WTC11 (cell line): ENCODE data around the gene PKP3. TPM values are rescaled to one million over a fixed set of nuclear protein-coding genes. Genes with fewer than 3 reads are reported as not detected.

Experiments used
- ATAC-seq: fragments of 200-7000 bp; cut with Tn5 transposase; 2 replicates; pipeline ENCODE4 v1.10.0; 2021; ENCODE audit warnings: mild to moderate bottlenecking, moderate library complexity
- CTCF ChIA-PET: fragments of 300-600 bp; sonication (Branson Sonifier 250); formaldehyde crosslinking; loops from one replicate; lab custom pipeline; 2021; ENCODE audit warnings: antibody characterized with exemption; lab: Charles Lee
- POLR2A ChIA-PET: fragments of 350-600 bp; sonication (Branson Sonifier 250); formaldehyde crosslinking; loops from one replicate; lab custom pipeline; 2021; ENCODE audit warnings: antibody characterized with exemption; lab: Charles Lee
- DNase-seq: peaks from one replicate; pipeline ENCODE4 v3.0.0; 2021; ENCODE audit warnings: low spot score
- H3K27ac Mint-ChIP-seq: 2 replicates; pipeline ENCODE4 v1.8.0; 2021; ENCODE audit warnings: mixed read lengths
- H3K27me3 Mint-ChIP-seq: 2 replicates; pipeline ENCODE4 v1.8.0; 2021; ENCODE audit warnings: low read depth, mild to moderate bottlenecking, moderate library complexity, mixed read lengths
- H3K36me3 Mint-ChIP-seq: 2 replicates; pipeline ENCODE4 v1.8.0; 2021; ENCODE audit warnings: mixed read lengths
- H3K4me1 Mint-ChIP-seq: 2 replicates; pipeline ENCODE4 v1.8.0; 2022; ENCODE audit warnings: mixed read lengths
- H3K4me3 Mint-ChIP-seq: 2 replicates; pipeline ENCODE4 v1.8.0; 2021; ENCODE audit warnings: mild to moderate bottlenecking, moderate library complexity, mixed read lengths
- H3K9me3 Mint-ChIP-seq: 2 replicates; pipeline ENCODE4 v1.8.0; 2021; ENCODE audit warnings: mixed read lengths
- ATF1 ChIP-seq: sonication (generic); formaldehyde crosslinking; IDR thresholded peaks from 2 replicates; pipeline ENCODE4 v1.8.1; 2023; ENCODE audit warnings: mild to moderate bottlenecking, moderate library complexity, missing genetic modification reagents
- FOXJ3 ChIP-seq: sonication (generic); formaldehyde crosslinking; IDR thresholded peaks from 2 replicates; pipeline ENCODE4 v1.9.0; 2021; ENCODE audit warnings: missing genetic modification reagents, mild to moderate bottlenecking, borderline replicate concordance
- FOXK1 ChIP-seq: sonication (generic); formaldehyde crosslinking; IDR thresholded peaks from 2 replicates; pipeline ENCODE4 v1.8.0; 2022; ENCODE audit warnings: mild to moderate bottlenecking, moderate library complexity, missing genetic modification reagents
- MXD4 ChIP-seq: fragments of 250-450 bp; sonication (Bioruptor Pico); IDR thresholded peaks from 2 replicates; pipeline ENCODE4 v1.8.0; 2021; ENCODE audit warnings: mild to moderate bottlenecking, moderate library complexity, borderline replicate concordance
- NFYB ChIP-seq: sonication (generic); formaldehyde crosslinking; conservative IDR thresholded peaks from 2 replicates; pipeline ENCODE4 v1.8.0; 2022; ENCODE audit warnings: low read depth, missing genetic modification reagents
- NR1H2 ChIP-seq: sonication (generic); formaldehyde crosslinking; IDR thresholded peaks from 2 replicates; pipeline ENCODE4 v1.9.0; 2021; ENCODE audit warnings: mild to moderate bottlenecking, moderate library complexity, missing genetic modification reagents
- NR2C2 ChIP-seq: sonication (generic); formaldehyde crosslinking; IDR thresholded peaks from 2 replicates; pipeline ENCODE4 v1.8.0; 2022; ENCODE audit warnings: mild to moderate bottlenecking, missing genetic modification reagents
- OVOL2 ChIP-seq: fragments of 250-450 bp; sonication (Bioruptor Pico); IDR thresholded peaks from 2 replicates; pipeline ENCODE4 v1.9.0; 2021; ENCODE audit warnings: mild to moderate bottlenecking, borderline replicate concordance
- RELA ChIP-seq: sonication (generic); formaldehyde crosslinking; IDR thresholded peaks from 2 replicates; pipeline ENCODE4 v1.8.1; 2022; ENCODE audit warnings: missing genetic modification reagents, mild to moderate bottlenecking, borderline replicate concordance
- SOX15 ChIP-seq: fragments of 250-450 bp; sonication (Bioruptor Pico); IDR thresholded peaks from 2 replicates; pipeline ENCODE4 v1.9.0; 2021; ENCODE audit warnings: mild to moderate bottlenecking
- SP1 ChIP-seq: sonication (generic); formaldehyde crosslinking; conservative IDR thresholded peaks from 2 replicates; pipeline ENCODE4 v1.8.1; 2022; ENCODE audit warnings: missing genetic modification reagents
- TP53 ChIP-seq: sonication (generic); formaldehyde crosslinking; IDR thresholded peaks from 2 replicates; pipeline ENCODE4 v1.8.1; 2023; ENCODE audit warnings: mild to moderate bottlenecking, missing genetic modification reagents
- ZBTB21 ChIP-seq: sonication (generic); formaldehyde crosslinking; IDR thresholded peaks from 2 replicates; pipeline ENCODE4 v1.8.1; 2023; ENCODE audit warnings: mild to moderate bottlenecking, missing genetic modification reagents, borderline replicate concordance
- ZNF232 ChIP-seq: sonication (generic); formaldehyde crosslinking; IDR thresholded peaks from 2 replicates; pipeline ENCODE4 v1.8.0; 2022; ENCODE audit warnings: mild to moderate bottlenecking, missing genetic modification reagents
- ZNF263 ChIP-seq: sonication (generic); formaldehyde crosslinking; IDR thresholded peaks from 2 replicates; pipeline ENCODE4 v1.8.1; 2022; ENCODE audit warnings: low read depth, mild to moderate bottlenecking, moderate library complexity, missing genetic modification reagents
- ZNF396 ChIP-seq: fragments of 250-450 bp; sonication (Bioruptor Pico); IDR thresholded peaks from 2 replicates; pipeline ENCODE4 v1.8.0; 2021; ENCODE audit warnings: mild to moderate bottlenecking, moderate library complexity, borderline replicate concordance
- ZNF423 ChIP-seq: fragments of 250-450 bp; sonication (Bioruptor Pico); IDR thresholded peaks from 2 replicates; pipeline ENCODE4 v2.1.2; 2022; ENCODE audit warnings: mild to moderate bottlenecking, moderate library complexity
- ZNF671 ChIP-seq: fragments of 250-450 bp; sonication (Bioruptor Pico); IDR thresholded peaks from 2 replicates; pipeline ENCODE4 v1.8.0; 2021; ENCODE audit warnings: mild to moderate bottlenecking
- total RNA-seq: library from RNA; stranded (reverse); gene quantifications from 3 replicates; pipeline ENCODE4 v1.2.3, GENCODE V29; 2021
- TF ChIP-seq, protein P1 (sequence below): fragments of 250-450 bp; sonication (Bioruptor Pico); IDR thresholded peaks from 2 replicates; pipeline ENCODE4 v2.1.2; 2022; ENCODE audit warnings: mild to moderate bottlenecking, moderate library complexity
- TF ChIP-seq, protein P2 (sequence below): sonication (generic); formaldehyde crosslinking; IDR thresholded peaks from 2 replicates; pipeline ENCODE4 v1.8.1; 2022; ENCODE audit warnings: low read depth, missing genetic modification reagents, borderline replicate concordance
- TF ChIP-seq, protein P3 (sequence below): sonication (generic); formaldehyde crosslinking; IDR thresholded peaks from 2 replicates; pipeline ENCODE4 v1.8.0; 2022; ENCODE audit warnings: mild to moderate bottlenecking, missing genetic modification reagents
- TF ChIP-seq, protein P4 (sequence below): sonication (generic); formaldehyde crosslinking; IDR thresholded peaks from 2 replicates; pipeline ENCODE4 v1.8.0; 2022; ENCODE audit warnings: mild to moderate bottlenecking, missing genetic modification reagents
- TF ChIP-seq, protein P5 (sequence below): fragments of 250-450 bp; sonication (Bioruptor Pico); IDR thresholded peaks from 2 replicates; pipeline ENCODE4 v1.9.0; 2021; ENCODE audit warnings: mild to moderate bottlenecking
- TF ChIP-seq, protein P6 (sequence below): sonication (generic); formaldehyde crosslinking; IDR thresholded peaks from 2 replicates; pipeline ENCODE4 v1.8.0; 2023; ENCODE audit warnings: missing genetic modification reagents, mild to moderate bottlenecking, borderline replicate concordance
- TF ChIP-seq, protein P7 (sequence below): sonication (generic); formaldehyde crosslinking; IDR thresholded peaks from 2 replicates; pipeline ENCODE4 v1.8.1; 2022; ENCODE audit warnings: mild to moderate bottlenecking, missing genetic modification reagents, moderate library complexity, borderline replicate concordance

Gene PKP3
- total RNA-seq, 1 experiment from 2014 or later: 17.3 TPM

DNA sequence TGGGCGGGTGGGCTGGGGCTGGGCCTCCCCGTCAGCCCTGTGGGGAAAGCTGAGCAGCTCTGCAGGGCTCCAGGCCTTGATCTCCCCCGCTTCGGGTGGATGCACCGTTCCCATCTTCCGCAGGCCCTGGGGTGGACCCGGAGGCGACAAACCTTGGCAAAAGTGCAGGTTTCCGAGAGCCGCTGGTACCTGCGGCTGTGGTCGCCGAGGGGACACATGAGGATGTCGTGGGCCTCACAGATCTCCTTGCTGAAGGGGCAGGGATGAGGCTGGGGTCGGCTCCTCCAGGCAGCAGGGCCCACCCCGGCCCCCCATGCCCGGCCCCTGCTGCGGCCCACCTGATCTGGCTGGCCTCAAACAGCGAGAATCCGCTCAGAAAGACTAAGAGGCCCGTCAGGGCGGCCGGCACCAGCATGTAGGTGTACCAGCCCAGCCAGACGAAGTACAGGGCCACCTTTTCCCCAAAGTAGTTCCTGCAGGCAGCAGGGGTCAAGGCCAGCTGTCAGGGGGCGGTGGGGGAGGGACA, 36.0 kb downstream of the PKP3 start:
- ATAC-seq (peak; percentile 40), DNase-seq (no peak)
- ChIA-PET POLR2A (no interaction called here), CTCF (interaction anchor here (1.0 to 1.4 kb wide), 2 partner anchors 18 to 180 kb away, joined by 3 to 4 read pairs; no protein-coding TSS in a partner anchor)
- no peak overlapping the region for H3K27ac Mint-ChIP-seq
- H3K9me3 Mint-ChIP-seq: no peaks in the 10 kb centered on the region
- TF ChIP-seq FOXJ3 (CRISPR knock-in tag): no peak
- TF ChIP-seq ZNF671 (CRISPR knock-in tag): no peak
- TF ChIP-seq OVOL2 (CRISPR knock-in tag): no peak
- TF ChIP-seq ATF1: no peak
- no peak for TF ChIP-seq NR1H2 (CRISPR knock-in tag)
- no peak for TF ChIP-seq NFYB (CRISPR knock-in tag)
- TF ChIP-seq, protein P1, sequence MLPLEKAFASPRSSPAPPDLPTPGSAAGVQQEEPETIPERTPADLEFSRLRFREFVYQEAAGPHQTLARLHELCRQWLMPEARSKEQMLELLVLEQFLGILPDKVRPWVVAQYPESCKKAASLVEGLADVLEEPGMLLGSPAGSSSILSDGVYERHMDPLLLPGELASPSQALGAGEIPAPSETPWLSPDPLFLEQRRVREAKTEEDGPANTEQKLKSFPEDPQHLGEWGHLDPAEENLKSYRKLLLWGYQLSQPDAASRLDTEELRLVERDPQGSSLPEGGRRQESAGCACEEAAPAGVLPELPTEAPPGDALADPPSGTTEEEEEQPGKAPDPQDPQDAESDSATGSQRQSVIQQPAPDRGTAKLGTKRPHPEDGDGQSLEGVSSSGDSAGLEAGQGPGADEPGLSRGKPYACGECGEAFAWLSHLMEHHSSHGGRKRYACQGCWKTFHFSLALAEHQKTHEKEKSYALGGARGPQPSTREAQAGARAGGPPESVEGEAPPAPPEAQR (CRISPR knock-in tag): no peak
- TF ChIP-seq NR2C2: no peak
- no peak for TF ChIP-seq MXD4
- no peak for TF ChIP-seq ZNF263 (CRISPR knock-in tag)
- no peak for TF ChIP-seq RELA (CRISPR knock-in tag)
- TF ChIP-seq ZBTB21 (CRISPR knock-in tag): no peak
- TF ChIP-seq, protein P2, sequence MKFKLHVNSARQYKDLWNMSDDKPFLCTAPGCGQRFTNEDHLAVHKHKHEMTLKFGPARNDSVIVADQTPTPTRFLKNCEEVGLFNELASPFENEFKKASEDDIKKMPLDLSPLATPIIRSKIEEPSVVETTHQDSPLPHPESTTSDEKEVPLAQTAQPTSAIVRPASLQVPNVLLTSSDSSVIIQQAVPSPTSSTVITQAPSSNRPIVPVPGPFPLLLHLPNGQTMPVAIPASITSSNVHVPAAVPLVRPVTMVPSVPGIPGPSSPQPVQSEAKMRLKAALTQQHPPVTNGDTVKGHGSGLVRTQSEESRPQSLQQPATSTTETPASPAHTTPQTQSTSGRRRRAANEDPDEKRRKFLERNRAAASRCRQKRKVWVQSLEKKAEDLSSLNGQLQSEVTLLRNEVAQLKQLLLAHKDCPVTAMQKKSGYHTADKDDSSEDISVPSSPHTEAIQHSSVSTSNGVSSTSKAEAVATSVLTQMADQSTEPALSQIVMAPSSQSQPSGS (CRISPR knock-in tag): no peak
- no peak for TF ChIP-seq ZNF396 (CRISPR knock-in tag)
- no peaks in the 10 kb centered on the region; the same call in 1 of the 2 replicates for H3K36me3 Mint-ChIP-seq
- no peaks in the 10 kb centered on the region for H3K4me1 Mint-ChIP-seq
- H3K4me3 Mint-ChIP-seq: no peak overlapping the region
- H3K27me3 Mint-ChIP-seq: peaks cover 5% of the 10 kb centered on the region; the same call in 1 of the 2 replicates

DNA sequence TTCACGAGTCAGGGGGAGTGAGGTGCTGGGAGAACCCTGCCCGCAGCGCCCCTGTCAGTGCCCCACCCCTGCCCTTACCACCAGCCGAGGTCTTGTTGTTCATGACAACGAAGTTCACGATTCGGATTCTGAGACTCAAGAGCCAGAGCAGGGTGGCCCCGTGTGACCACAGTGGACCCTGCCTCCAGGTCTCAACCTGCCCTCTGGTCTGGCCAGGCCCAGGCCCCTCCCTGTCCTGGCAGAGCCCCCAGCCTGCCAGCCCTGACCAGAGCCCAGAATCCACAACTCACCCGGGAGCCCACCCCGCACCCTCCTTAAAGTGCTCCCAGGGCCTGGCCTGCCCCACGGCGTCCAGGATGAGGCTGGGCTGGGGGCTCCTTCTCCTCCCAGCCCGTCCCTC, 37.9 kb downstream of the PKP3 start:
- ATAC-seq (no peak), DNase-seq (no peak)
- Mint-ChIP-seq H3K4me1 (no peaks in the 10 kb centered on the region), H3K36me3 (peaks cover 3% of the 10 kb centered on the region; the same call in 1 of the 2 replicates), H3K27ac (no peak overlapping the region), H3K4me3 (no peak overlapping the region), H3K27me3 (no peaks in the 10 kb centered on the region), H3K9me3 (peaks cover 3% of the 10 kb centered on the region; the same call in 1 of the 2 replicates)
- CTCF ChIA-PET: no interaction called here
- POLR2A ChIA-PET: no interaction called here
- TF ChIP-seq FOXK1 (CRISPR knock-in tag) (no peak), SOX15 (CRISPR knock-in tag) (no peak), ZNF232 (CRISPR knock-in tag) (no peak), ATF1 (no peak), TP53 (CRISPR knock-in tag) (no peak), SP1 (CRISPR knock-in tag) (no peak), ZNF671 (CRISPR knock-in tag) (no peak), ZNF423 (CRISPR knock-in tag) (no peak)
- TF ChIP-seq, protein P3, sequence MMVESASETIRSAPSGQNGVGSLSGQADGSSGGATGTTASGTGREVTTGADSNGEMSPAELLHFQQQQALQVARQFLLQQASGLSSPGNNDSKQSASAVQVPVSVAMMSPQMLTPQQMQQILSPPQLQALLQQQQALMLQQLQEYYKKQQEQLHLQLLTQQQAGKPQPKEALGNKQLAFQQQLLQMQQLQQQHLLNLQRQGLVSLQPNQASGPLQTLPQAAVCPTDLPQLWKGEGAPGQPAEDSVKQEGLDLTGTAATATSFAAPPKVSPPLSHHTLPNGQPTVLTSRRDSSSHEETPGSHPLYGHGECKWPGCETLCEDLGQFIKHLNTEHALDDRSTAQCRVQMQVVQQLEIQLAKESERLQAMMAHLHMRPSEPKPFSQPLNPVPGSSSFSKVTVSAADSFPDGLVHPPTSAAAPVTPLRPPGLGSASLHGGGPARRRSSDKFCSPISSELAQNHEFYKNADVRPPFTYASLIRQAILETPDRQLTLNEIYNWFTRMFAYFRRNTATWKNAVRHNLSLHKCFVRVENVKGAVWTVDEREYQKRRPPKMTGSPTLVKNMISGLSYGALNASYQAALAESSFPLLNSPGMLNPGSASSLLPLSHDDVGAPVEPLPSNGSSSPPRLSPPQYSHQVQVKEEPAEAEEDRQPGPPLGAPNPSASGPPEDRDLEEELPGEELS (CRISPR knock-in tag): no peak
- TF ChIP-seq, protein P4, sequence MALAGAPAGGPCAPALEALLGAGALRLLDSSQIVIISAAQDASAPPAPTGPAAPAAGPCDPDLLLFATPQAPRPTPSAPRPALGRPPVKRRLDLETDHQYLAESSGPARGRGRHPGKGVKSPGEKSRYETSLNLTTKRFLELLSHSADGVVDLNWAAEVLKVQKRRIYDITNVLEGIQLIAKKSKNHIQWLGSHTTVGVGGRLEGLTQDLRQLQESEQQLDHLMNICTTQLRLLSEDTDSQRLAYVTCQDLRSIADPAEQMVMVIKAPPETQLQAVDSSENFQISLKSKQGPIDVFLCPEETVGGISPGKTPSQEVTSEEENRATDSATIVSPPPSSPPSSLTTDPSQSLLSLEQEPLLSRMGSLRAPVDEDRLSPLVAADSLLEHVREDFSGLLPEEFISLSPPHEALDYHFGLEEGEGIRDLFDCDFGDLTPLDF (CRISPR knock-in tag): no peak
- TF ChIP-seq, protein P5, sequence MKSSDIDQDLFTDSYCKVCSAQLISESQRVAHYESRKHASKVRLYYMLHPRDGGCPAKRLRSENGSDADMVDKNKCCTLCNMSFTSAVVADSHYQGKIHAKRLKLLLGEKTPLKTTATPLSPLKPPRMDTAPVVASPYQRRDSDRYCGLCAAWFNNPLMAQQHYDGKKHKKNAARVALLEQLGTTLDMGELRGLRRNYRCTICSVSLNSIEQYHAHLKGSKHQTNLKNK: no peak
- TF ChIP-seq, protein P6, sequence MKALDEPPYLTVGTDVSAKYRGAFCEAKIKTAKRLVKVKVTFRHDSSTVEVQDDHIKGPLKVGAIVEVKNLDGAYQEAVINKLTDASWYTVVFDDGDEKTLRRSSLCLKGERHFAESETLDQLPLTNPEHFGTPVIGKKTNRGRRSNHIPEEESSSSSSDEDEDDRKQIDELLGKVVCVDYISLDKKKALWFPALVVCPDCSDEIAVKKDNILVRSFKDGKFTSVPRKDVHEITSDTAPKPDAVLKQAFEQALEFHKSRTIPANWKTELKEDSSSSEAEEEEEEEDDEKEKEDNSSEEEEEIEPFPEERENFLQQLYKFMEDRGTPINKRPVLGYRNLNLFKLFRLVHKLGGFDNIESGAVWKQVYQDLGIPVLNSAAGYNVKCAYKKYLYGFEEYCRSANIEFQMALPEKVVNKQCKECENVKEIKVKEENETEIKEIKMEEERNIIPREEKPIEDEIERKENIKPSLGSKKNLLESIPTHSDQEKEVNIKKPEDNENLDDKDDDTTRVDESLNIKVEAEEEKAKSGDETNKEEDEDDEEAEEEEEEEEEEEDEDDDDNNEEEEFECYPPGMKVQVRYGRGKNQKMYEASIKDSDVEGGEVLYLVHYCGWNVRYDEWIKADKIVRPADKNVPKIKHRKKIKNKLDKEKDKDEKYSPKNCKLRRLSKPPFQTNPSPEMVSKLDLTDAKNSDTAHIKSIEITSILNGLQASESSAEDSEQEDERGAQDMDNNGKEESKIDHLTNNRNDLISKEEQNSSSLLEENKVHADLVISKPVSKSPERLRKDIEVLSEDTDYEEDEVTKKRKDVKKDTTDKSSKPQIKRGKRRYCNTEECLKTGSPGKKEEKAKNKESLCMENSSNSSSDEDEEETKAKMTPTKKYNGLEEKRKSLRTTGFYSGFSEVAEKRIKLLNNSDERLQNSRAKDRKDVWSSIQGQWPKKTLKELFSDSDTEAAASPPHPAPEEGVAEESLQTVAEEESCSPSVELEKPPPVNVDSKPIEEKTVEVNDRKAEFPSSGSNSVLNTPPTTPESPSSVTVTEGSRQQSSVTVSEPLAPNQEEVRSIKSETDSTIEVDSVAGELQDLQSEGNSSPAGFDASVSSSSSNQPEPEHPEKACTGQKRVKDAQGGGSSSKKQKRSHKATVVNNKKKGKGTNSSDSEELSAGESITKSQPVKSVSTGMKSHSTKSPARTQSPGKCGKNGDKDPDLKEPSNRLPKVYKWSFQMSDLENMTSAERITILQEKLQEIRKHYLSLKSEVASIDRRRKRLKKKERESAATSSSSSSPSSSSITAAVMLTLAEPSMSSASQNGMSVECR (CRISPR knock-in tag): no peak
- TF ChIP-seq, protein P7, sequence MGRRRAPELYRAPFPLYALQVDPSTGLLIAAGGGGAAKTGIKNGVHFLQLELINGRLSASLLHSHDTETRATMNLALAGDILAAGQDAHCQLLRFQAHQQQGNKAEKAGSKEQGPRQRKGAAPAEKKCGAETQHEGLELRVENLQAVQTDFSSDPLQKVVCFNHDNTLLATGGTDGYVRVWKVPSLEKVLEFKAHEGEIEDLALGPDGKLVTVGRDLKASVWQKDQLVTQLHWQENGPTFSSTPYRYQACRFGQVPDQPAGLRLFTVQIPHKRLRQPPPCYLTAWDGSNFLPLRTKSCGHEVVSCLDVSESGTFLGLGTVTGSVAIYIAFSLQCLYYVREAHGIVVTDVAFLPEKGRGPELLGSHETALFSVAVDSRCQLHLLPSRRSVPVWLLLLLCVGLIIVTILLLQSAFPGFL: no peak
